ENCODE results near the gene ZNF418. TPM values are rescaled to one million over a fixed set of nuclear protein-coding genes. Genes with fewer than 3 reads are reported as not detected.

ZNF418 gene
- total RNA-seq, 2 donors from 2014 or later: 5.2 to 5.7 TPM

DNA sequence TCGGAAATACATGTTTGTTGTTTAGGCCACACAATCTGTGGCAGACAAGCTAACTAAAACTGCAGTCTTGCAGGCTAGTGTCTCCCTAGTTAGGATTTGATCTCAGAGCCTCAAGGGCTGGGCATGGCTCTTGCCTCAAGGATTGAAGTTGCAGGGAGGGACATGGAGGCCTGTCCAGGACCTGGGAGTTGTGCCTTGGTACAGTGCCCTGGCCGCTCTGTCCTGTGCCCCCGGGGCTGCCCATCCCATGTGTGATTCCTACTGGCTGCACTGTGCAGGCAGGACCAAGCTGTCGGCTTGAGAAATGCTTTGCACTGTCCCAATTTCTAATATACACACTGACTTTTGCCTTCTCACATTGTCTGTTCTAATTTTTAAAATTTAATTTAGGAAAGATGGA is 19.8 kb upstream of the ZNF418 start:
- Histone ChIP-seq H3K4me1 (no peaks in the 10 kb centered on the region), H3K27me3 (no peaks in the 10 kb centered on the region), H3K9me3 (peaks cover 0 to 42% of the 10 kb centered on the region in 2 donors), H3K4me3 (no peak overlapping the region), H3K36me3 (no peaks in the 10 kb centered on the region), H3K27ac (no peak overlapping the region)
- no peak for DNase-seq (ENCODE audit: low spot score)
- TF ChIP-seq, protein P1, sequence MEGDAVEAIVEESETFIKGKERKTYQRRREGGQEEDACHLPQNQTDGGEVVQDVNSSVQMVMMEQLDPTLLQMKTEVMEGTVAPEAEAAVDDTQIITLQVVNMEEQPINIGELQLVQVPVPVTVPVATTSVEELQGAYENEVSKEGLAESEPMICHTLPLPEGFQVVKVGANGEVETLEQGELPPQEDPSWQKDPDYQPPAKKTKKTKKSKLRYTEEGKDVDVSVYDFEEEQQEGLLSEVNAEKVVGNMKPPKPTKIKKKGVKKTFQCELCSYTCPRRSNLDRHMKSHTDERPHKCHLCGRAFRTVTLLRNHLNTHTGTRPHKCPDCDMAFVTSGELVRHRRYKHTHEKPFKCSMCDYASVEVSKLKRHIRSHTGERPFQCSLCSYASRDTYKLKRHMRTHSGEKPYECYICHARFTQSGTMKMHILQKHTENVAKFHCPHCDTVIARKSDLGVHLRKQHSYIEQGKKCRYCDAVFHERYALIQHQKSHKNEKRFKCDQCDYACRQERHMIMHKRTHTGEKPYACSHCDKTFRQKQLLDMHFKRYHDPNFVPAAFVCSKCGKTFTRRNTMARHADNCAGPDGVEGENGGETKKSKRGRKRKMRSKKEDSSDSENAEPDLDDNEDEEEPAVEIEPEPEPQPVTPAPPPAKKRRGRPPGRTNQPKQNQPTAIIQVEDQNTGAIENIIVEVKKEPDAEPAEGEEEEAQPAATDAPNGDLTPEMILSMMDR (IDR thresholded peaks at IDR 0.05): no peak

DNA sequence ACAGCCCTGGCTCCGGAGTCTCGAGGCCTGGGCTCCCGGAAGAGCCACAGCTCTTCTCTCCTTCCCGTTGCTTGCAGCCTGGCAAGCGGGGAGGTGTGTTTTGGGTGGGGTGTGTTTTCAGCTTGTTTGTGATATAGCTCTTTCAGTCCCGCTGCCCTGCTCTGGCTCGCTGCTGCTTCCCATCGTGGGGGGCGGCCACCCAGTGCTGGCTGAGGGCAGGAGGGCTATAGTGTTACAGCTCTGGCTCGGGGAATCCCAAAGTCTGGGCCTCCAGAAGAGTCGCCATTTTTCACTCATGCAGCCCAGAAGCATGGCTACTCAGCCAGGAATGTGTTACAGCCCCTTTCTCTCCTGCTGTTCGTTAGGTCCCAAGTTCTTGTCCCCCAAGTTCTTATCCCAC is 14.5 kb upstream of the ZNF418 start:
- peaks cover 0 to 13% of the 10 kb centered on the region in 2 donors for H3K4me1 ChIP-seq
- H3K4me3 ChIP-seq: no peak overlapping the region

DNA sequence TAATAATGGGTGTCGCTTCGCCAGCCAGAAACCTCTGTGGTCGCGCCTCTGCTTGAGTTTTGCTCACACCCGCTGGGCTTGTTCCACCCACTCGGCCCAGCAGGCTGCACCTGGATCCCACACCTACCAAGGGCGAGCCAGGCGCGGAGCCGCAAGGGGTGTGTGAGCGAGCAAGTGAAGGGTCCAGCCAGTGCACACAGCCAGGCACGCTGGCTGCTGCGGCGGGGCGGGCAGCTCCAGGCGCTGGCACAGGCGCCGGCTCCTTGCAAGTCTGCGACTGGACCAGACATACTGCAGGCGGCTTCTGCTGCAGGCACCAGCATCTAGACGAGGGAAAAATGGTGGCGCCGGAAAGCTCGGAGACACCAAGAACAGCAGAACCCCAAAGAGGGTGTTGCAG is 14.1 kb upstream of the ZNF418 start:
- Histone ChIP-seq H3K36me3 (no peaks in the 10 kb centered on the region), H3K27ac (no peak overlapping the region), H3K9me3 (no peaks in the 10 kb centered on the region), H3K4me3 (no peak overlapping the region), H3K4me1 (peaks cover 0 to 13% of the 10 kb centered on the region in 2 donors), H3K27me3 (no peaks in the 10 kb centered on the region)
- TF ChIP-seq, protein P1 (IDR thresholded peaks at IDR 0.05): no peak
- no peak for DNase-seq (ENCODE audit: low spot score)

More for the DNA sequence above, 14.5 kb upstream of the ZNF418 start:
- TF ChIP-seq, protein P1 (IDR thresholded peaks at IDR 0.05): no peak
- peaks cover 0 to 1% of the 10 kb centered on the region in 2 donors for H3K9me3 ChIP-seq
- no peak overlapping the region for H3K27ac ChIP-seq
- no peaks in the 10 kb centered on the region for H3K27me3 ChIP-seq
- no peaks in the 10 kb centered on the region for H3K36me3 ChIP-seq
- DNase-seq (ENCODE audit: low spot score): no peak

DNA sequence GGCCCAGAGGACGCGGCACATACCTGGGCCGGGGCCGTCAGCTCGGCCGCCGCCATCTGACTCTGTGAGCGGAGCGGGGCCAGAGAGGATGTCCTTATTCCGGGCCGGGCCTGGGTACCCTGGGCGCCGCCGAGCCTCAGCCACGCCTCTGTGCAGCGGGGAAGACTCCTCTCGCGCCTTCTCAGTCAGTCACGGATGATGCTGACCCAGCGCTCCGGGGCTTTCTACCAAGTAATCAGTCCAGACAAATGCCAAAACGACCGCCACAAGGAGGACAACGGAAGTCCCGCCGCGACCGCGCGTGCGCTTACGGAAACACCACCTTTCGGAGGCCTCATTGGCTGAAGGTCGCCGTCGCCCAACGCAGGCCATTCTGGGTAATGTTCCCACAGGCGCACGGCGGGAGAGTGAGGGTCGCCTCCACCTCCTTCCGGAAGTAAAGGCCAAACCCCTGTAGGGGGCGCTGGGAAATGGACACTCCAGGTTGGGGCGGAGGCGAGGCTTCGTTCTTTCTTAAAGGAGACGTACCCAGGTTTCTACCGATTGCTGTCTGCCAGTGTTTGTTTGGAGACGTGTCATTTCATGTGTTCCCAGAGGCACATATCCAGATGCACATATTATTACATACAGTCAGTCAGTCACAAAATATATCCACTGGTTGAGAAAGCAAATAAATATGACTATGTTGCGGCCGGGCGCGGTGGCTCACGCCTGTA is 12.4 kb upstream of the ZNF418 start, which contains the start of gene ZNF256:
Gene ZNF256, minus strand, starts transcription at position 288 of the 716 bp plus-strand sequence. Its CDS starts 232 bp downstream, at position 56.
- Histone ChIP-seq H3K36me3 (peaks cover 15% of the 10 kb centered on the region), H3K4me3 (peak within 1 kb of the TSS; percentile 96 to 99), H3K27ac (peak within 1 kb of the TSS; percentile 85 to 86), H3K4me1 (peaks cover 0 to 13% of the 10 kb centered on the region in 2 donors), H3K27me3 (no peaks in the 10 kb centered on the region), H3K9me3 (peaks cover 0 to 12% of the 10 kb centered on the region in 2 donors)
- peak; percentile 96 for DNase-seq (ENCODE audit: low spot score)
- TF ChIP-seq, protein P1 (IDR thresholded peaks at IDR 0.05): peak; percentile 56 to 76

DNA sequence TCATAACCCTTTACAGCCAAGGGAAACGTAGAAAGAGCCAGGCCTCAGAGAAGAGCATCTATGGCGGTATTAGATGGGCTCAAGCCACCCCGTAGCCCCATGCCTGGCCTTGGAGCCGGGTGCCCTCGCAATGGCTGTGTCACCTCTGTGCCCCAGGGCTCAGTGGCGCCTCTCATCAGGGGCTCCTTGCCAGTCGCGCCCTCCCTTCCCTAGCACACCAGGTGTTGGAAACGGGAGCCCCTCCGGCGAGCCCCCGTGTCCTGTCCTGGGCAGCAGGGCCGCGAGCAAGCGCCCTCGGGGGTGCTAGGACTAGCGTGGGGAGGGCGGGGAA is 11.9 kb upstream of the ZNF418 start:
- no peak for DNase-seq (ENCODE audit: low spot score)
- Histone ChIP-seq H3K27me3 (no peaks in the 10 kb centered on the region), H3K27ac (peak overlapping the region; percentile 85 to 86), H3K36me3 (peaks cover 20% of the 10 kb centered on the region), H3K9me3 (peaks cover 0 to 17% of the 10 kb centered on the region in 2 donors), H3K4me1 (peaks cover 0 to 13% of the 10 kb centered on the region in 2 donors), H3K4me3 (peak overlapping the region; percentile 96 to 99)
- TF ChIP-seq, protein P1 (IDR thresholded peaks at IDR 0.05): no peak

All from right atrium auricular region (tissue), 2 donors.